GM18868 (cell line): ENCODE results near the gene AGR3.

Experiments
- ATAC-seq: cut with Tn5 transposase; IDR thresholded peaks from one replicate; pipeline ENCODE4 v1.9.1; 2021; ENCODE audit warnings: mild to moderate bottlenecking, moderate library complexity; ENCODE audit not compliant: unreplicated experiment

AGR3 gene

GRCh38 chr7:16881844-16882243 lies at the start of gene AGR3:
AGR3 (minus strand) TSS chr7:16881983; CDS start chr7:16878618, 3,365 bp downstream.
- ATAC-seq, result no peak

- no peak for ATAC-seq
Observed at GRCh38 chr7:16930946-16931345, 49.2 kb upstream of the AGR3 start.

- peak; percentile 93 for ATAC-seq
Observed at GRCh38 chr7:16929146-16929762, 47.5 kb upstream of the AGR3 start.

GRCh38 chr7:16926861-16927260 lies 45.1 kb upstream of the AGR3 start:
- ATAC-seq, result no peak

GRCh38 chr7:16926283-16926682 lies 44.5 kb upstream of the AGR3 start:
- peak; percentile 41 for ATAC-seq

- no peak for ATAC-seq
Observed at GRCh38 chr7:16925609-16926008, 43.8 kb upstream of the AGR3 start.

- peak; percentile 69 for ATAC-seq
Observed at GRCh38 chr7:16923019-16923418, 41.2 kb upstream of the AGR3 start.

GRCh38 chr7:16921644-16922257 lies 40.0 kb upstream of the AGR3 start:
- ATAC-seq, result no peak

- ATAC-seq, result no peak
Observed at GRCh38 chr7:16921151-16921550, 39.4 kb upstream of the AGR3 start.

- ATAC-seq, result no peak
Observed at GRCh38 chr7:16919440-16919839, 37.7 kb upstream of the AGR3 start.

- no peak for ATAC-seq
Observed at GRCh38 chr7:16918288-16918895, 36.6 kb upstream of the AGR3 start.

GRCh38 chr7:16916738-16917137 lies 35.0 kb upstream of the AGR3 start:
- ATAC-seq, result no peak

- peak; percentile 72 for ATAC-seq
Observed at GRCh38 chr7:16916105-16916639, 34.4 kb upstream of the AGR3 start.

GRCh38 chr7:16915405-16915804 lies 33.6 kb upstream of the AGR3 start:
- ATAC-seq, result no peak

- no peak for ATAC-seq
Observed at GRCh38 chr7:16914771-16915170, 33.0 kb upstream of the AGR3 start.

GRCh38 chr7:16913643-16914042 lies 31.9 kb upstream of the AGR3 start:
- ATAC-seq, result no peak

GRCh38 chr7:16912540-16912939 lies 30.8 kb upstream of the AGR3 start:
- ATAC-seq, result no peak

GRCh38 chr7:16908561-16908960 lies 26.8 kb upstream of the AGR3 start:
- ATAC-seq, result no peak

GRCh38 chr7:16905300-16906044 lies 23.7 kb upstream of the AGR3 start:
- no peak for ATAC-seq

GRCh38 chr7:16904076-16904475 lies 22.3 kb upstream of the AGR3 start:
- ATAC-seq, result no peak

GRCh38 chr7:16900209-16900768 lies 18.5 kb upstream of the AGR3 start:
- ATAC-seq, result no peak
